K562 (cell line): Measurements from ENCODE around the gene MAPKAPK2. TPM values are rescaled to one million over a fixed set of nuclear protein-coding genes. Genes with fewer than 3 reads are reported as not detected.

Experiments used
- CBX1 ChIP-seq: sonication (generic); IDR thresholded peaks from 2 replicates; pipeline ENCODE4 v1.6.1; 2016; ENCODE audit warnings: antibody characterized with exemption, low read depth, mild to moderate bottlenecking
- CBX2 ChIP-seq: fragments of 200-600 bp; sonication (generic); IDR thresholded peaks from one replicate; pipeline ENCODE4 v1.6.1; 2012; ENCODE audit warnings: mild to moderate bottlenecking, low read length, inconsistent platforms; ENCODE audit not compliant: insufficient read depth, poor library complexity, severe bottlenecking
- FOXA1 ChIP-seq: fragments of 450-650 bp; IDR thresholded peaks from 2 replicates; pipeline ENCODE4 v1.6.1; 2016; ENCODE audit warnings: mild to moderate bottlenecking, borderline replicate concordance
- HINFP ChIP-seq: fragments of 450-650 bp; conservative IDR thresholded peaks from 2 replicates; pipeline ENCODE4 v1.6.1; 2016; ENCODE audit warnings: missing genetic modification characterization, low read depth, mild to moderate bottlenecking, control low read depth, missing compliant biosample characterization
- HMGN3 ChIP-seq: IDR thresholded peaks from 2 replicates; pipeline ENCODE4 v1.6.1; 2011; ENCODE audit warnings: borderline replicate concordance, low read depth, mild to moderate bottlenecking, mixed read lengths, low read length; ENCODE audit not compliant: insufficient read length; ENCODE audit errors: extremely low read depth
- NFYB ChIP-seq: IDR thresholded peaks from 2 replicates; pipeline ENCODE4 v1.6.1; 2011; ENCODE audit warnings: mild to moderate bottlenecking, moderate library complexity; ENCODE audit not compliant: insufficient read length; ENCODE audit errors: extremely low read depth
- SAFB ChIP-seq: fragments of 200-400 bp; formaldehyde crosslinking; IDR thresholded peaks from 2 replicates; pipeline ENCODE4 v1.6.1; 2017; ENCODE audit warnings: low read depth, low read length, borderline replicate concordance
- SIRT6 ChIP-seq: IDR thresholded peaks from one replicate; pipeline ENCODE4 v1.6.1; 2012; ENCODE audit warnings: low read depth, mild to moderate bottlenecking, control low read depth, inconsistent platforms, low read length, moderate library complexity
- TOE1 ChIP-seq, 2 experiments: fragments of 450-650 bp in 1 of 2; sonication (generic) in 1 of 2; formaldehyde crosslinking in 1 of 2; IDR thresholded peaks; 2 replicates each; pipeline versions ENCODE4 v1.7.1 to v1.8.0; 2016 to 2022; ENCODE audit warnings: borderline replicate concordance in 2 of 2, mild to moderate bottlenecking in 2 of 2, antibody characterized with exemption in 1 of 2, inconsistent platforms in 1 of 2, low read depth in 1 of 2, missing genetic modification reagents in 1 of 2, moderate library complexity in 1 of 2
- TRIM28 ChIP-seq: fragments of 450-650 bp; IDR thresholded peaks from 2 replicates; pipeline ENCODE4 v1.6.1; 2017
- ZNF134 ChIP-seq: fragments of 250-450 bp; sonication (Bioruptor Pico); conservative IDR thresholded peaks from 2 replicates; pipeline ENCODE4 v1.4.0; 2020
- ZNF263 ChIP-seq: sonication (generic); formaldehyde crosslinking; IDR thresholded peaks from 2 replicates; pipeline ENCODE4 v1.8.0; 2022; ENCODE audit warnings: mild to moderate bottlenecking, missing genetic modification reagents, borderline replicate concordance
- ZNF431 ChIP-seq: sonication (generic); formaldehyde crosslinking; IDR thresholded peaks from 2 replicates; pipeline ENCODE4 v1.8.0; 2022; ENCODE audit warnings: mild to moderate bottlenecking, missing genetic modification reagents
- ZNF507 ChIP-seq: conservative IDR thresholded peaks from 2 replicates; pipeline ENCODE4 v1.6.1; 2017; ENCODE audit warnings: missing genetic modification characterization, missing compliant biosample characterization
- ZNF696 ChIP-seq: fragments of 250-450 bp; sonication (Bioruptor Pico); conservative IDR thresholded peaks from 2 replicates; pipeline ENCODE4 v1.4.0; 2020; ENCODE audit warnings: mild to moderate bottlenecking, moderate library complexity
- polyA plus RNA-seq, 8 experiments: library from polyadenylated mRNA; depleted of rRNA in 4 of 8; stranded (reverse) in 5 of 8; unstranded in 3 of 8; fragments of >200 nt; fragmentation: Nextera tagmentation in 2 of 8; fragmentation: Illumina TruSeq in 1 of 8; extraction: Ambion mirVana in 2 of 8; extraction: Trizol in 1 of 8; gene quantifications; 2 replicates each; pipeline versions ENCODE4 v1.2.1 to v1.2.3, GENCODE V29; 2011 to 2014; ENCODE audit warnings: inconsistent platforms in 1 of 8, missing spikeins in 1 of 8
- total RNA-seq, 7 experiments: library from RNA; depleted of rRNA in 6 of 7; stranded (reverse); fragments of >200 nt in 6 of 7; fragmentation: Illumina TruSeq in 2 of 7; extraction: Trizol in 2 of 7; gene quantifications; 2 replicates each; pipeline versions ENCODE4 v1.2.1 to v1.2.3, GENCODE V29; 2011 to 2021; ENCODE audit warnings: low replicate concordance in 1 of 7
- TF ChIP-seq, protein P1 (sequence below): sonication (generic); formaldehyde crosslinking; IDR thresholded peaks from 2 replicates; pipeline ENCODE4 v1.8.1; 2023; ENCODE audit warnings: mild to moderate bottlenecking, missing genetic modification reagents
- TF ChIP-seq, protein P2 (sequence below): fragments of 250-450 bp; sonication (Bioruptor Pico); IDR thresholded peaks from 2 replicates; pipeline ENCODE4 v1.8.0; 2022; ENCODE audit warnings: moderate library complexity, mild to moderate bottlenecking, inconsistent platforms
- TF ChIP-seq, protein P3 (sequence below): fragments of 250-450 bp; sonication (Bioruptor Pico); IDR thresholded peaks from 2 replicates; pipeline ENCODE4 v1.4.0; 2020; ENCODE audit warnings: mild to moderate bottlenecking

Gene MAPKAPK2
- total and polyA plus RNA-seq, 9 of the 15 experiments (the other 6 are each of a cell fraction or from before 2014, with no cell fraction given): 0.63 to 94.2 (median 52.1) TPM

GRCh38 chr1:206635080-206635977, 49.4 kb upstream of the MAPKAPK2 start, which contains the start of gene DYRK3 (continued):
- TF ChIP-seq ZNF263 (CRISPR knock-in tag) (peak; percentile 58; the same call in 1 of the 2 replicates), ZNF696 (no peak), HMGN3 (peak; percentile 96), HINFP (tag) (no peak), CBX2 (no peak), TRIM28 (no peak), ZNF431 (CRISPR knock-in tag) (peak; percentile 72), TOE1 (IDR thresholded peaks at IDR 0.05; ENCODE audit: borderline replicate concordance) (no peak; the same call in 1 of the 2 replicates), TOE1 (CRISPR knock-in tag; IDR thresholded peaks at IDR 0.05; ENCODE audit: borderline replicate concordance, low read depth) (no peak), ZNF507 (no peak), NFYB (no peak), SAFB (peak; percentile 74), SIRT6 (no peak), CBX1 (peak; percentile 84), FOXA1 (no peak), ZNF134 (CRISPR knock-in tag) (no peak)
- TF ChIP-seq, protein P1, sequence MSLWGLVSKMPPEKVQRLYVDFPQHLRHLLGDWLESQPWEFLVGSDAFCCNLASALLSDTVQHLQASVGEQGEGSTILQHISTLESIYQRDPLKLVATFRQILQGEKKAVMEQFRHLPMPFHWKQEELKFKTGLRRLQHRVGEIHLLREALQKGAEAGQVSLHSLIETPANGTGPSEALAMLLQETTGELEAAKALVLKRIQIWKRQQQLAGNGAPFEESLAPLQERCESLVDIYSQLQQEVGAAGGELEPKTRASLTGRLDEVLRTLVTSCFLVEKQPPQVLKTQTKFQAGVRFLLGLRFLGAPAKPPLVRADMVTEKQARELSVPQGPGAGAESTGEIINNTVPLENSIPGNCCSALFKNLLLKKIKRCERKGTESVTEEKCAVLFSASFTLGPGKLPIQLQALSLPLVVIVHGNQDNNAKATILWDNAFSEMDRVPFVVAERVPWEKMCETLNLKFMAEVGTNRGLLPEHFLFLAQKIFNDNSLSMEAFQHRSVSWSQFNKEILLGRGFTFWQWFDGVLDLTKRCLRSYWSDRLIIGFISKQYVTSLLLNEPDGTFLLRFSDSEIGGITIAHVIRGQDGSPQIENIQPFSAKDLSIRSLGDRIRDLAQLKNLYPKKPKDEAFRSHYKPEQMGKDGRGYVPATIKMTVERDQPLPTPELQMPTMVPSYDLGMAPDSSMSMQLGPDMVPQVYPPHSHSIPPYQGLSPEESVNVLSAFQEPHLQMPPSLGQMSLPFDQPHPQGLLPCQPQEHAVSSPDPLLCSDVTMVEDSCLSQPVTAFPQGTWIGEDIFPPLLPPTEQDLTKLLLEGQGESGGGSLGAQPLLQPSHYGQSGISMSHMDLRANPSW (CRISPR knock-in tag): 0 out of 2 replicates have a peak, but pooled peaks have one; percentile 62
- TF ChIP-seq, protein P2, sequence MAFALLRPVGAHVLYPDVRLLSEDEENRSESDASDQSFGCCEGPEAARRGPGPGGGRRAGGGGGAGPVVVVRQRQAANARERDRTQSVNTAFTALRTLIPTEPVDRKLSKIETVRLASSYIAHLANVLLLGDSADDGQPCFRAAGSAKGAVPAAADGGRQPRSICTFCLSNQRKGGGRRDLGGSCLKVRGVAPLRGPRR: no peak
- TF ChIP-seq, protein P3, sequence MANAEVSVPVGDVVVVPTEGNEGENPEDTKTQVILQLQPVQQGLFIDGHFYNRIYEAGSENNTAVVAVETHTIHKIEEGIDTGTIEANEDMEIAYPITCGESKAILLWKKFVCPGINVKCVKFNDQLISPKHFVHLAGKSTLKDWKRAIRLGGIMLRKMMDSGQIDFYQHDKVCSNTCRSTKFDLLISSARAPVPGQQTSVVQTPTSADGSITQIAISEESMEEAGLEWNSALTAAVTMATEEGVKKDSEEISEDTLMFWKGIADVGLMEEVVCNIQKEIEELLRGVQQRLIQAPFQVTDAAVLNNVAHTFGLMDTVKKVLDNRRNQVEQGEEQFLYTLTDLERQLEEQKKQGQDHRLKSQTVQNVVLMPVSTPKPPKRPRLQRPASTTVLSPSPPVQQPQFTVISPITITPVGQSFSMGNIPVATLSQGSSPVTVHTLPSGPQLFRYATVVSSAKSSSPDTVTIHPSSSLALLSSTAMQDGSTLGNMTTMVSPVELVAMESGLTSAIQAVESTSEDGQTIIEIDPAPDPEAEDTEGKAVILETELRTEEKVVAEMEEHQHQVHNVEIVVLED (CRISPR knock-in tag): peak; percentile 97
